ENCODE results near the gene MRPL9.

MRPL9 gene

GRCh38 chr1:151720554-151720953, 42.7 kb downstream of the MRPL9 start:
- Histone ChIP-seq H3K27ac (ENCODE audit: low read depth, low read length) (peak overlapping the region; percentile 55), H3K4me1 (ENCODE audit: control insufficient read depth, insufficient read depth, low read length) (peaks cover 8% of the 10 kb centered on the region), H3K9ac (ENCODE audit: low read length) (no peak overlapping the region), H3K27me3 (ENCODE audit: control insufficient read depth, insufficient read depth, low read length) (no peaks in the 10 kb centered on the region), H3K4me3 (ENCODE audit: low read length) (peak overlapping the region; percentile 49), H3K36me3 (ENCODE audit: control insufficient read depth, insufficient read depth, low read length) (no peaks in the 10 kb centered on the region)

DNA sequence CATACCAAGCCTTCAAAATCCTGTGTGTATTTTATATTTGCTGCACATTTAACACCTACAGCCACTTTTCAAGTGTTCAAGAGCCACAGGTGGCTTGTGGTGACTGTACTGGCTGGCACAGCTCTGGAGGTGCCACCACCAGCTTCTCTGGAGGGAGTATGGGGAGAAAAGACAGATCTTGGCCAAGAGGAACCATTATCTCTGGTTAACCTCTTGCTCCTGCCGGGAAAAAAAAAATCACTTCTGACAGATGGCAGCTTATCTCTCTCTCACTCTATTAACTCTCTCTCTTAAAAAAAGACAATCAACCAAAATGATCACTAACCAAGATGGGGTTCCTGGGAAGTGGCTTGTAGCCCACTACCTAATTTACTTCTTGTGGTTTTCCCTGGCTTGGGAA, 43.2 kb downstream of the MRPL9 start:
- Histone ChIP-seq H3K9ac (ENCODE audit: low read length) (no peak overlapping the region), H3K36me3 (ENCODE audit: control insufficient read depth, insufficient read depth, low read length) (no peaks in the 10 kb centered on the region), H3K4me3 (ENCODE audit: low read length) (peak overlapping the region; percentile 49), H3K4me1 (ENCODE audit: control insufficient read depth, insufficient read depth, low read length) (peaks cover 8% of the 10 kb centered on the region), H3K27ac (ENCODE audit: low read depth, low read length) (peak overlapping the region; percentile 55), H3K27me3 (ENCODE audit: control insufficient read depth, insufficient read depth, low read length) (no peaks in the 10 kb centered on the region)

DNA sequence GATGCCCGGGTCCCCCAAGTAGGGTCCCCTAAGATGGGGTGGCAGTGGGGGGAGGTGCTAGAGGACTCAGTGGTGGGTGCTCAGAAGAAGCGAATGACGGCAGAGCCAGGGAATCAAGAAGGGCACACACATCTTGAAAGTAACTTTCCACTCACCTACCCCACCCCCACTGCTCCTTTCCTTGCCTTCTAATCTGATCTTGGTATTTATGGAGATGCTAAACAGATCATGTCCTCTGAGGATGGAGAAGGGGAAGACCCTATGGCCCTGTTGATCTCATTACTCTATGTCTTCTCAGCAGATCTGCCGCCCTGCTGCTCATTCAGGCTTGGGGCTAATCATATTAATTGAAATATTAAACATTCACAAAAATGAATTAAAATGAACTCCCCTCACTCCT, 44.6 kb downstream of the MRPL9 start:
- Histone ChIP-seq H3K27me3 (ENCODE audit: control insufficient read depth, insufficient read depth, low read length) (no peaks in the 10 kb centered on the region), H3K27ac (ENCODE audit: low read depth, low read length) (no peak overlapping the region), H3K4me1 (ENCODE audit: control insufficient read depth, insufficient read depth, low read length) (peaks cover 8% of the 10 kb centered on the region), H3K4me3 (ENCODE audit: low read length) (no peak overlapping the region), H3K36me3 (ENCODE audit: control insufficient read depth, insufficient read depth, low read length) (no peaks in the 10 kb centered on the region), H3K9ac (ENCODE audit: low read length) (no peak overlapping the region)

GRCh38 chr1:151718011-151718431, 45.3 kb downstream of the MRPL9 start:
- peaks cover 8% of the 10 kb centered on the region for H3K4me1 ChIP-seq (ENCODE audit: control insufficient read depth, insufficient read depth, low read length)
- H3K27ac ChIP-seq (ENCODE audit: low read depth, low read length) = no peak overlapping the region
- H3K36me3 ChIP-seq (ENCODE audit: control insufficient read depth, insufficient read depth, low read length) = no peaks in the 10 kb centered on the region
- no peak overlapping the region for H3K4me3 ChIP-seq (ENCODE audit: low read length)
- H3K9ac ChIP-seq (ENCODE audit: low read length) = no peak overlapping the region
- H3K27me3 ChIP-seq (ENCODE audit: control insufficient read depth, insufficient read depth, low read length) = no peaks in the 10 kb centered on the region

GRCh38 chr1:151716771-151717631, 46.3 kb downstream of the MRPL9 start, which contains the start of gene CELF3:
Gene CELF3, minus strand, starts transcription at chr1:151716803. Its CDS starts 783 bp downstream, at chr1:151716020.
- Histone ChIP-seq H3K36me3 (ENCODE audit: control insufficient read depth, insufficient read depth, low read length) (no peaks in the 10 kb centered on the region), H3K9ac (ENCODE audit: low read length) (no peak within 1 kb of the TSS), H3K27me3 (ENCODE audit: control insufficient read depth, insufficient read depth, low read length) (no peaks in the 10 kb centered on the region), H3K4me1 (ENCODE audit: control insufficient read depth, insufficient read depth, low read length) (peaks cover 8% of the 10 kb centered on the region), H3K27ac (ENCODE audit: low read depth, low read length) (no peak within 1 kb of the TSS), H3K4me3 (ENCODE audit: low read length) (no peak within 1 kb of the TSS)

DNA sequence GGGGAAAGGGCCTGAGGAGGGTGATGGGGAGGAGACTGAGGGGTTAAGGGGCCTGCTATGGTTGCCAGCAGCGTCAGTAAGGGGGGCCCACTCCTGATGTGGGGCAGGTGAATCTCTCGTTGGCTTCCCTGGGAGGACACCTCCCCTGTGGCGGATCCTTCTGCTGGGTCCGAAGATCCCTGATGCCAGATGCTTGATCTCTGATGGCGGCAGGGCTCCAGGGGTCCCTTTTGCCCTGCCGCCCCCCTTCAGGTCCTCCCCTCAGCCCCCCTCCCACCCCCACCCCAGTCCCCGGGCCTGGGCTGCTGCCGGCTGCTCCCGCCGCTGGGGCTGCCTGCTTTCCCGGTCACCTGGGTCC, 46.9 kb downstream of the MRPL9 start:
- H3K27ac ChIP-seq (ENCODE audit: low read depth, low read length) = no peak overlapping the region
- H3K4me3 ChIP-seq (ENCODE audit: low read length) = no peak overlapping the region
- H3K4me1 ChIP-seq (ENCODE audit: control insufficient read depth, insufficient read depth, low read length) = peaks cover 3% of the 10 kb centered on the region
- no peaks in the 10 kb centered on the region for H3K27me3 ChIP-seq (ENCODE audit: control insufficient read depth, insufficient read depth, low read length)
- no peak overlapping the region for H3K9ac ChIP-seq (ENCODE audit: low read length)
- H3K36me3 ChIP-seq (ENCODE audit: control insufficient read depth, insufficient read depth, low read length) = no peaks in the 10 kb centered on the region

DNA sequence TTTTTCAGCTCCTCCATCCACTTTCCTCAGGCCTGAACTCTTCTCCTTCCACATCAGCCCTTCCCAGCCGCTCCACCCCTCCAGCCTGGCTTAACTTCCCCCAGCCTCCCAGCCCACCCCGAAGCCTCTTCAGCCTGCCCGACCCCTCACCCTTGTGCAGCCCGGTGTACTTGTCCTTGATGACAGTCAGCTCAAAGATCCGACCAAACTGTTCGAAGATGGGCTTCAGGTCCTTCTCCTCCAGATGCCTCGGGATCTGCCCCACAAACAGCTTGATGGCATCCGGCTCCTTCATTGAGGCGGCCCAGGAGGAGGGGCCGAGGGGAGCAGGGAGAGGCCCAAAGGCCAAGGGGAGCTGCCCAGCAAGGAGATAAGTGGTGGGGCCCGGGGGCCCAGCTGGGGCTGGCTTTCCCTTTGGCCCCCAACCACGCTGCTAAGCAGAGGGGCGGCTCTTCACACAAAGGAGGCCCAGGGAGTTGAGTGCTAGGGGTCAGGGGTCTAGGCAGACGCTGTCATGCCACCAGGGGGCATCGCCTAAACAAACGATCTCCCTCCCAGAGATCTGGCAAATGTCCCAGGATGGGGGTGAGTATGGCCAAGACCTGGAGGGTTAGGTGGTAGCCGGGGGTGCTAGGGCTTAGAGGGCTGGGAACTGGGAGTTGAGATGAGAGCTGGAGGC, 47.4 kb downstream of the MRPL9 start:
- Histone ChIP-seq H3K27ac (ENCODE audit: low read depth, low read length) (no peak overlapping the region), H3K9ac (ENCODE audit: low read length) (no peak overlapping the region)

GRCh38 chr1:151714820-151715725, 48.2 kb downstream of the MRPL9 start:
- Histone ChIP-seq H3K4me3 (ENCODE audit: low read length) (no peak overlapping the region), H3K9ac (ENCODE audit: low read length) (no peak overlapping the region), H3K36me3 (ENCODE audit: control insufficient read depth, insufficient read depth, low read length) (no peaks in the 10 kb centered on the region), H3K27me3 (ENCODE audit: control insufficient read depth, insufficient read depth, low read length) (no peaks in the 10 kb centered on the region), H3K27ac (ENCODE audit: low read depth, low read length) (no peak overlapping the region), H3K4me1 (ENCODE audit: control insufficient read depth, insufficient read depth, low read length) (no peaks in the 10 kb centered on the region)

More for the DNA sequence above, 47.4 kb downstream of the MRPL9 start:
- Histone ChIP-seq H3K4me3 (ENCODE audit: low read length) (no peak overlapping the region), H3K27me3 (ENCODE audit: control insufficient read depth, insufficient read depth, low read length) (no peaks in the 10 kb centered on the region), H3K4me1 (ENCODE audit: control insufficient read depth, insufficient read depth, low read length) (peaks cover 3% of the 10 kb centered on the region), H3K36me3 (ENCODE audit: control insufficient read depth, insufficient read depth, low read length) (no peaks in the 10 kb centered on the region)

- Histone ChIP-seq H3K9ac (ENCODE audit: low read length) (no peak overlapping the region), H3K27me3 (ENCODE audit: control insufficient read depth, insufficient read depth, low read length) (no peaks in the 10 kb centered on the region), H3K4me1 (ENCODE audit: control insufficient read depth, insufficient read depth, low read length) (no peaks in the 10 kb centered on the region)
Observed at GRCh38 chr1:151713874-151714273, 49.4 kb downstream of the MRPL9 start.

GRCh38 chr1:151713044-151713443, 50.3 kb downstream of the MRPL9 start:
- no peak overlapping the region for H3K9ac ChIP-seq (ENCODE audit: low read length)
- H3K27ac ChIP-seq (ENCODE audit: low read depth, low read length) = no peak overlapping the region
- H3K27me3 ChIP-seq (ENCODE audit: control insufficient read depth, insufficient read depth, low read length) = no peaks in the 10 kb centered on the region
- no peak overlapping the region for H3K4me3 ChIP-seq (ENCODE audit: low read length)
- H3K36me3 ChIP-seq (ENCODE audit: control insufficient read depth, insufficient read depth, low read length) = no peaks in the 10 kb centered on the region
- no peaks in the 10 kb centered on the region for H3K4me1 ChIP-seq (ENCODE audit: control insufficient read depth, insufficient read depth, low read length)

More at GRCh38 chr1:151713874-151714273, 49.4 kb downstream of the MRPL9 start:
- Histone ChIP-seq H3K36me3 (ENCODE audit: control insufficient read depth, insufficient read depth, low read length) (no peaks in the 10 kb centered on the region), H3K27ac (ENCODE audit: low read depth, low read length) (no peak overlapping the region), H3K4me3 (ENCODE audit: low read length) (no peak overlapping the region)

DNA sequence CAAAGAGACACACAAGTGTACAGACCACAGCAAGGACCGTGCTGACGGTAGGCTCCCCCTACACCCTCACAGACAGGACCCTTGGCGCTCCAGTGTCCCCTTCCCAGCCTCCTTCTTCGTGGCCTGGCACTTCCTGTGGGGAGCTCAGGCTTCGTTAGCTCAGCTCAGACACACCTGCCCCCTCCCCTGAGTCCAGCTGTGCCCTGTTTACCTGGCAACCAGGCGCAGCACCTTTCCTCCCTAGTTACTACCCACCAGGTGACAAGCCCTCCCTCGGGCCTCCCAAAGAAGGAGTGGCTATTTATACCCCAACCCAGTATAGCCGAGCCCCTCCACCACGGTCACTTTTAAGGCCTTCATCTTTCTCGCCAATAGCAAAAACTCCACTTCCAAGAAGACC, 51.3 kb downstream of the MRPL9 start:
- H3K27me3 ChIP-seq (ENCODE audit: control insufficient read depth, insufficient read depth, low read length) = no peaks in the 10 kb centered on the region
- H3K27ac ChIP-seq (ENCODE audit: low read depth, low read length) = no peak overlapping the region
- no peaks in the 10 kb centered on the region for H3K36me3 ChIP-seq (ENCODE audit: control insufficient read depth, insufficient read depth, low read length)
- no peak overlapping the region for H3K4me3 ChIP-seq (ENCODE audit: low read length)
- H3K9ac ChIP-seq (ENCODE audit: low read length) = no peak overlapping the region
- H3K4me1 ChIP-seq (ENCODE audit: control insufficient read depth, insufficient read depth, low read length) = no peaks in the 10 kb centered on the region

All from rectal smooth muscle tissue (tissue), 1 donor.